IMR-90 (cell line): ENCODE results near the gene NKAIN2. TPM values are rescaled to one million over a fixed set of nuclear protein-coding genes. Genes with fewer than 3 reads are reported as not detected.

Experiments
- ATAC-seq: fragments of 200-7000 bp; cut with Tn5 transposase; 2 replicates; pipeline ENCODE4 v1.9.1; 2020; ENCODE audit warnings: low read depth, mild to moderate bottlenecking, moderate library complexity
- BruUV-seq: library from RNA; stranded (reverse); fragments of 400-500 nt; replicated peaks from 2 replicates; lab custom pipeline; 2021; lab: Mats Ljungman, UMichigan
- CTCF ChIA-PET: fragments of 300-600 bp; formaldehyde crosslinking; extraction: SDS; loops from one replicate; lab custom pipeline; 2021; ENCODE audit warnings: antibody characterized with exemption; lab: Yijun Ruan, JAX
- POLR2A ChIA-PET: fragments of 300-600 bp; sonication (Branson Sonifier 250); formaldehyde crosslinking; loops from one replicate; lab custom pipeline; 2022; ENCODE audit warnings: antibody characterized with exemption; ENCODE audit not compliant: unreplicated experiment; lab: Charles Lee
- DNase-seq: peaks from one replicate; pipeline ENCODE4 v3.0.0; 2013
- H2AFZ ChIP-seq: replicated peaks from 2 replicates; pipeline ENCODE3; 2013; ENCODE audit warnings: low read length, mild to moderate bottlenecking; ENCODE audit not compliant: poor library complexity
- H2AK5ac ChIP-seq: 2 replicates; pipeline ENCODE4 v1.6.1; 2013; ENCODE audit warnings: low read depth, low read length, inconsistent platforms
- H2AK9ac ChIP-seq: replicated peaks from 2 replicates; pipeline ENCODE3; 2013; ENCODE audit warnings: mild to moderate bottlenecking, low read depth, low read length, moderate library complexity; ENCODE audit not compliant: poor library complexity
- H2BK120ac ChIP-seq: 2 replicates; pipeline ENCODE4 v1.6.1; 2013; ENCODE audit warnings: low read depth, low read length, inconsistent platforms
- H2BK15ac ChIP-seq: 3 replicates; pipeline ENCODE4 v1.6.1; 2013; ENCODE audit warnings: low read depth, low read length, inconsistent platforms
- H2BK20ac ChIP-seq: 2 replicates; pipeline ENCODE4 v1.6.1; 2013; ENCODE audit warnings: low read depth, mild to moderate bottlenecking, inconsistent platforms, low read length, moderate library complexity
- H2BK5ac ChIP-seq: 2 replicates; pipeline ENCODE4 v1.6.1; 2013; ENCODE audit warnings: mild to moderate bottlenecking, low read depth, low read length, inconsistent platforms; ENCODE audit not compliant: poor library complexity, severe bottlenecking
- H3K14ac ChIP-seq: replicated peaks from 2 replicates; pipeline ENCODE4 v1.6.1; 2013; ENCODE audit warnings: low read depth, low read length, inconsistent platforms
- H3K18ac ChIP-seq: 2 replicates; pipeline ENCODE4 v1.6.1; 2013; ENCODE audit warnings: low read depth, low read length, control low read depth
- H3K23ac ChIP-seq: 2 replicates; pipeline ENCODE4 v1.6.1; 2013; ENCODE audit warnings: low read depth, low read length, inconsistent platforms
- H3K27ac ChIP-seq: 2 replicates; pipeline ENCODE4 v1.5.1; 2013; ENCODE audit warnings: mild to moderate bottlenecking, control low read depth, low read length; ENCODE audit not compliant: insufficient read depth
- H3K27me3 ChIP-seq: 2 replicates; pipeline ENCODE4 v1.6.1; 2013; ENCODE audit warnings: low read length; ENCODE audit not compliant: control insufficient read depth, insufficient read depth
- H3K36me3 ChIP-seq: 2 replicates; pipeline ENCODE4 v1.6.1; 2013; ENCODE audit warnings: low read length, mixed read lengths; ENCODE audit not compliant: control insufficient read depth, insufficient read depth
- H3K4ac ChIP-seq: 2 replicates; pipeline ENCODE4 v1.6.1; 2013; ENCODE audit warnings: low read depth, low read length, inconsistent platforms
- H3K4me1 ChIP-seq: 2 replicates; pipeline ENCODE4 v1.6.1; 2013; ENCODE audit warnings: low read length, mixed read lengths; ENCODE audit not compliant: control insufficient read depth, insufficient read depth
- H3K4me2 ChIP-seq: 2 replicates; pipeline ENCODE4 v1.6.1; 2013; ENCODE audit warnings: low read depth, mild to moderate bottlenecking, control low read depth, low read length, moderate library complexity
- H3K4me3 ChIP-seq: 2 replicates; pipeline ENCODE4 v1.5.1; 2013; ENCODE audit warnings: low read depth, mild to moderate bottlenecking, control low read depth, low read length, moderate library complexity; ENCODE audit not compliant: insufficient read depth
- H3K56ac ChIP-seq: 2 replicates; pipeline ENCODE4 v1.6.1; 2013; ENCODE audit warnings: low read length, inconsistent platforms; ENCODE audit not compliant: insufficient read depth; ENCODE audit errors: extremely low read depth
- H3K79me1 ChIP-seq, 2 experiments: 2 replicates each; pipeline ENCODE4 v1.6.1; 2013; ENCODE audit warnings: low read length in 2 of 2, inconsistent platforms in 1 of 2, low read depth in 1 of 2
- H3K9ac ChIP-seq: 2 replicates; pipeline ENCODE4 v1.6.1; 2013; ENCODE audit warnings: low read depth, low read length, control low read depth
- H3K9me1 ChIP-seq: 2 replicates; pipeline ENCODE4 v1.6.1; 2013; ENCODE audit warnings: low read length, inconsistent platforms; ENCODE audit not compliant: insufficient read depth
- H3K9me3 ChIP-seq: 2 replicates; pipeline ENCODE4 v1.6.1; 2013; ENCODE audit warnings: low read length; ENCODE audit not compliant: control insufficient read depth, insufficient read depth
- H4K20me1 ChIP-seq: 2 replicates; pipeline ENCODE4 v1.6.1; 2013; ENCODE audit warnings: low read length, inconsistent platforms; ENCODE audit not compliant: insufficient read depth
- H4K5ac ChIP-seq: 2 replicates; pipeline ENCODE4 v1.6.1; 2013; ENCODE audit warnings: mild to moderate bottlenecking, low read depth, low read length, control low read depth
- H4K8ac ChIP-seq, 2 experiments: 2 replicates each; pipeline ENCODE4 v1.6.1; 2013; ENCODE audit warnings: low read depth in 2 of 2, low read length in 2 of 2, control low read depth in 1 of 2, inconsistent platforms in 1 of 2
- H4K91ac ChIP-seq: 2 replicates; pipeline ENCODE4 v1.6.1; 2013; ENCODE audit warnings: low read depth, low read length, inconsistent platforms; ENCODE audit not compliant: insufficient read depth
- BHLHE40 ChIP-seq: fragments of 150-350 bp; IDR thresholded peaks from 2 replicates; pipeline ENCODE4 v1.6.1; 2016; ENCODE audit warnings: mild to moderate bottlenecking, low read depth, low read length
- CEBPB ChIP-seq: IDR thresholded peaks from 2 replicates; pipeline ENCODE4 v1.6.1; 2012; ENCODE audit warnings: low read depth, low read length, improper control_type of control experiment
- CTCF ChIP-seq: conservative IDR thresholded peaks from 2 replicates; pipeline ENCODE4 v1.5.1; 2012; ENCODE audit warnings: mild to moderate bottlenecking, low read depth, low read length, improper control_type of control experiment
- SMC3 ChIP-seq: fragments of 150-350 bp; IDR thresholded peaks from 2 replicates; pipeline ENCODE4 v1.6.1; 2016; ENCODE audit warnings: low read depth, mild to moderate bottlenecking, antibody characterized with exemption, low read length, moderate library complexity
- dilution Hi-C: fragments of 300-500 bp; cut with HindIII; formaldehyde crosslinking; loops from one replicate; pipeline ENCODE4 v1.14.3; 2018; ENCODE audit warnings: low sequenced_read_pairs; ENCODE audit not compliant: unreplicated experiment
- in situ Hi-C: fragments of 300-500 bp; cut with MboI; formaldehyde crosslinking; loops from 3 replicates; pipeline ENCODE4 v1.14.3; 2019; ENCODE audit warnings: low sequenced_read_pairs, inconsistent platforms, mixed read lengths
- intact Hi-C: fragments of 100-400 bp; cut with micrococcal nuclease; formaldehyde crosslinking; loops from 2 replicates; pipeline ENCODE4 v1.10.0; 2022
- polyA plus RNA-seq, 3 experiments: library from polyadenylated mRNA; depleted of rRNA; stranded (reverse); fragments of >200 nt; gene quantifications; 2 replicates each; pipeline ENCODE4 v1.2.3, GENCODE V29; 2012; ENCODE audit warnings: low replicate concordance in 1 of 3
- total RNA-seq: library from RNA; depleted of rRNA; stranded (reverse); fragments of >200 nt; gene quantifications from 2 replicates; pipeline ENCODE4 v1.2.3, GENCODE V29; 2012
- TF ChIP-seq, protein P1 (sequence below): fragments of 150-350 bp; IDR thresholded peaks from 2 replicates; pipeline ENCODE4 v1.6.1; 2017; ENCODE audit warnings: mild to moderate bottlenecking, antibody characterized with exemption, low read length, low read depth

NKAIN2 gene
- total and polyA plus RNA-seq, 2 of the 4 experiments (the other 2 are of a cell fraction): not detected

DNA sequence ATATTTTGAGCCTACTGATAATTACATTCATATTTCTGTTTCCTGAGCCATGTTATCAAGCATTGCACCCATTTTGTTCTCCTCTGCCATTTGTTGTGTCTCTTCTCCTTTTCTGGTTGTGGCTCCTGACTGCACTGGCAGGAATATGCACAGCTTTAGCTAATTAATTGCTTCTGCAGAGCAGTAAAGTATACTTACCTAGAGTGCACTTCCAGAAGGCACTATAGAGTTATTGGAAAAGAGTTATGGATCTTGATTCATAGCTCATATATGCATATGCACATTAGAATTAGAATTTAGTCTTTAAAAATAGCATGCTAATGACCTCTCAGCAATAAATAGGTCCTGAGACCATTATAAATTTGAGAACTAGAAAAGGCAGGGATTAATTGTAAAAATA is 262.6 kb downstream of the NKAIN2 start:
- no peaks in the 10 kb centered on the region for H4K20me1 ChIP-seq
- no peaks in the 10 kb centered on the region for H3K9me3 ChIP-seq
- H2BK20ac ChIP-seq: no peak overlapping the region
- no TSS peak for BruUV-seq
- no peak overlapping the region for H3K9ac ChIP-seq
- DNase-seq: no peak
- no peak overlapping the region for H3K18ac ChIP-seq
- no peak for ATAC-seq
- no peak overlapping the region for H2AFZ ChIP-seq
- no peaks in the 10 kb centered on the region for H3K79me1 ChIP-seq
- H3K4me2 ChIP-seq: no peak overlapping the region
- H4K5ac ChIP-seq: no peak overlapping the region
- H2BK15ac ChIP-seq: no peak overlapping the region
- H2BK5ac ChIP-seq: no peak overlapping the region
- H3K27me3 ChIP-seq: no peaks in the 10 kb centered on the region
- dilution Hi-C loops: no loop called here
- no peak overlapping the region for H2AK9ac ChIP-seq
- no peak overlapping the region for H2BK120ac ChIP-seq
- H4K8ac ChIP-seq: no peak overlapping the region
- CTCF ChIA-PET: no interaction called here
- no peak overlapping the region for H3K14ac ChIP-seq
- no peak overlapping the region for H4K91ac ChIP-seq
- POLR2A ChIA-PET: no interaction called here
- TF ChIP-seq, protein P1, sequence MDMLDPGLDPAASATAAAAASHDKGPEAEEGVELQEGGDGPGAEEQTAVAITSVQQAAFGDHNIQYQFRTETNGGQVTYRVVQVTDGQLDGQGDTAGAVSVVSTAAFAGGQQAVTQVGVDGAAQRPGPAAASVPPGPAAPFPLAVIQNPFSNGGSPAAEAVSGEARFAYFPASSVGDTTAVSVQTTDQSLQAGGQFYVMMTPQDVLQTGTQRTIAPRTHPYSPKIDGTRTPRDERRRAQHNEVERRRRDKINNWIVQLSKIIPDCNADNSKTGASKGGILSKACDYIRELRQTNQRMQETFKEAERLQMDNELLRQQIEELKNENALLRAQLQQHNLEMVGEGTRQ: no peak
- no peak for TF ChIP-seq BHLHE40
- TF ChIP-seq CTCF: no peak
- no peak for TF ChIP-seq SMC3
- TF ChIP-seq CEBPB: no peak
- H3K4me1 ChIP-seq: no peaks in the 10 kb centered on the region
- H3K4me3 ChIP-seq: no peak overlapping the region
- in situ Hi-C loops: no loop called here
- H3K9me1 ChIP-seq: no peaks in the 10 kb centered on the region
- H2AK5ac ChIP-seq: no peak overlapping the region
- H3K4ac ChIP-seq: no peak overlapping the region
- H3K27ac ChIP-seq: no peak overlapping the region
- H3K56ac ChIP-seq: no peak overlapping the region
- H3K36me3 ChIP-seq: no peaks in the 10 kb centered on the region
- no peak overlapping the region for H3K23ac ChIP-seq
- intact Hi-C loops: no loop called here
